SK-N-SH treated with all-trans-retinoic acid at 6 μM for 48 hours (cell line): ENCODE results near the gene LAIR1.
"Not testable (repeated sequence)": the region's sequence is repeated elsewhere in the genome, so short reads cannot be mapped to it uniquely, and the experiment has no call there.

Source experiments
- ATAC-seq: fragments of 200-7000 bp; cut with Tn5 transposase; 3 replicates; pipeline ENCODE4 v1.9.1; 2020; ENCODE audit warnings: mild to moderate bottlenecking, moderate library complexity
- CREB5 ChIP-seq: fragments of 250-450 bp; sonication (Bioruptor Pico); IDR thresholded peaks from 2 replicates; pipeline ENCODE4 v1.5.1; 2020; ENCODE audit warnings: low read depth, mild to moderate bottlenecking, moderate library complexity
- CSDC2 ChIP-seq: fragments of 250-450 bp; sonication (Bioruptor Pico); IDR thresholded peaks from 2 replicates; pipeline ENCODE4 v1.5.0; 2020; ENCODE audit warnings: mild to moderate bottlenecking, moderate library complexity
- ESRRG ChIP-seq: fragments of 250-450 bp; sonication (Bioruptor Pico); IDR thresholded peaks from 2 replicates; pipeline ENCODE4 v1.6.1; 2021; ENCODE audit warnings: mild to moderate bottlenecking
- GLIS3 ChIP-seq: fragments of 250-450 bp; sonication (Bioruptor Pico); IDR thresholded peaks from 2 replicates; pipeline ENCODE4 v1.5.0; 2020; ENCODE audit warnings: mild to moderate bottlenecking, moderate library complexity
- ISL1 ChIP-seq: fragments of 250-450 bp; sonication (Bioruptor Pico); IDR thresholded peaks from 2 replicates; pipeline ENCODE4 v2.1.2; 2022; ENCODE audit warnings: mild to moderate bottlenecking, moderate library complexity
- OSR1 ChIP-seq: fragments of 250-450 bp; sonication (Bioruptor Pico); IDR thresholded peaks from 2 replicates; pipeline ENCODE4 v1.8.0; 2022; ENCODE audit warnings: moderate library complexity, mild to moderate bottlenecking, inconsistent platforms
- PATZ1 ChIP-seq: fragments of 250-450 bp; sonication (Bioruptor Pico); IDR thresholded peaks from 2 replicates; pipeline ENCODE4 v1.8.0; 2020; ENCODE audit warnings: mild to moderate bottlenecking, moderate library complexity, borderline replicate concordance
- PPARA ChIP-seq: fragments of 250-450 bp; sonication (Bioruptor Pico); IDR thresholded peaks from 2 replicates; pipeline ENCODE4 v1.5.0; 2020; ENCODE audit warnings: mild to moderate bottlenecking, borderline replicate concordance
- SNAI2 ChIP-seq: fragments of 250-450 bp; sonication (Bioruptor Pico); IDR thresholded peaks from 2 replicates; pipeline ENCODE4 v1.5.0; 2020; ENCODE audit warnings: mild to moderate bottlenecking, moderate library complexity
- TCF4 ChIP-seq: fragments of 250-450 bp; sonication (Bioruptor Pico); IDR thresholded peaks from 2 replicates; pipeline ENCODE4 v1.8.0; 2021; ENCODE audit warnings: mild to moderate bottlenecking, moderate library complexity, borderline replicate concordance
- TOX ChIP-seq: fragments of 250-450 bp; sonication (Bioruptor Pico); IDR thresholded peaks from 2 replicates; pipeline ENCODE4 v1.8.0; 2021; ENCODE audit warnings: mild to moderate bottlenecking, moderate library complexity, borderline replicate concordance
- ZC3H10 ChIP-seq: fragments of 250-450 bp; sonication (Bioruptor Pico); IDR thresholded peaks from 2 replicates; pipeline ENCODE4 v1.5.1; 2021; ENCODE audit warnings: mild to moderate bottlenecking, moderate library complexity
- ZFP3 ChIP-seq: fragments of 250-450 bp; sonication (Bioruptor Pico); IDR thresholded peaks from 2 replicates; pipeline ENCODE4 v1.5.0; 2020; ENCODE audit warnings: mild to moderate bottlenecking, moderate library complexity
- ZFP30 ChIP-seq: fragments of 450-650 bp; formaldehyde crosslinking; IDR thresholded peaks from 2 replicates; pipeline ENCODE4 v1.5.0; 2022; ENCODE audit warnings: mild to moderate bottlenecking, moderate library complexity
- ZNF565 ChIP-seq: fragments of 450-650 bp; formaldehyde crosslinking; conservative IDR thresholded peaks from 2 replicates; pipeline ENCODE4 v1.5.0; 2020; ENCODE audit warnings: low read depth, mild to moderate bottlenecking, moderate library complexity
- ZNF70 ChIP-seq: fragments of 450-650 bp; formaldehyde crosslinking; IDR thresholded peaks from 2 replicates; pipeline ENCODE4 v1.5.0; 2020; ENCODE audit warnings: mild to moderate bottlenecking, moderate library complexity
- ZNF8 ChIP-seq: fragments of 450-650 bp; formaldehyde crosslinking; IDR thresholded peaks from 2 replicates; pipeline ENCODE4 v1.5.0; 2020; ENCODE audit warnings: mild to moderate bottlenecking, moderate library complexity
- TF ChIP-seq, protein P1 (sequence below): fragments of 250-450 bp; sonication (Bioruptor Pico); IDR thresholded peaks from 2 replicates; pipeline ENCODE4 v1.5.0; 2020; ENCODE audit warnings: mild to moderate bottlenecking, moderate library complexity
- TF ChIP-seq, protein P2 (sequence below): fragments of 250-450 bp; sonication (Bioruptor Pico); IDR thresholded peaks from 2 replicates; pipeline ENCODE4 v1.8.0; 2021; ENCODE audit warnings: low read depth, mild to moderate bottlenecking, moderate library complexity, borderline replicate concordance

LAIR1 gene

DNA sequence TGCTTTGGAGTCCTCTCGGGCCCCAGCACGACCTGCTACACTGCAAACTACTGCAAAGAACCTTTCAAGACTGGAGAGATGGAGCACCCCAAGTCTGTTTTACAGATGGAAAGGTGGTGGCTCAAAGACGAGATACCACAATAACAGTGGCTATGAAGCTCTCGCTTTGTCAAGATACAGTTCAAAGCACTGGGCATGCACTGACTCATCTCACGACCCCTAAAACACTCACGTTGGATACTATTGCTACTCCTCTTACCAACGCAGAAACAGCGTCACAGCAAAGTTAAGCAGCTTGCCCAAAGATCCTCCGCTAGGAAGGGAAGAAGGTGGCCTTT is 24.0 kb upstream of the LAIR1 start (continued):
- TF ChIP-seq PATZ1 (CRISPR knock-in tag) = no peak

DNA sequence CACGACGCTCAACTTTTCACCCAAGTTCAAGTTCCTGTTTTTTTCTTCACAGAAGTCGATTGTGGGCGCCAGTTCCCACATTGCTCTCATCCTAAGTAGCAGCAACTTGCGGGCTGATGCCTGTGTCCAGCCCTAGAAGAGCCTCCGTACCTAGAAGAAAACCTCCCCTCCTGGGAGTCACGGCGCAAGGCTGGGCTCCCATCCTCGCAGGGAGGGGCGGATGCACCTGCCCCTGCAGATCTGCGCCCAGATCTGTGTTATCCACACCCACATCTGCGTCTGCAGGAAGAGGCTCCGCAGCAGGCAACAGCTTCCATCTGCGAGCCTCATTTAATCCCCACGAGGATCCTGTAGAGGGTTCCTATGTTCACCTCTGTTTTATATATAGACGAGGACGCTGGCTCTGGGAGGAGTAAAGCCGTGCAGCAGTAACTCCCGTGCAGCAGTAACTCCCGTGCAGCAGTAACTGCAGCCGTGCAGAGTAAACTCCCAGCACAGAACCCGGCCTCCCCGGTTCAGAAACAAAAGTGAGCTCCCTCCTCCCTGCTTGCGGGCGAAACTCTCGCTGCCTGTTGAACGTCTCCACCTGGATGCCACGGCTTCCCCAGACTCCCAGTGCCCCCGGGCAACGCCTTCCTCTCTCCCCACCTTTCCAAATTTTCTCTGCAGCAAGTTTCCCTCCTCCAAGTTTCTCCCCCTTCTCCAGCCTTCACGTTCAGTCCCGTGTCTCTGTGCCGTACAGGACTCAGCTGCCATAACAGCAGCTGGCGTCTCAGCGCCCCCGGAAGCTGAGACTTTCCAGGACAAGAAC is 23.5 kb upstream of the LAIR1 start:
- TF ChIP-seq ZFP3 (CRISPR knock-in tag) (no peak), CSDC2 (CRISPR knock-in tag) (no peak)
- TF ChIP-seq, protein P1, sequence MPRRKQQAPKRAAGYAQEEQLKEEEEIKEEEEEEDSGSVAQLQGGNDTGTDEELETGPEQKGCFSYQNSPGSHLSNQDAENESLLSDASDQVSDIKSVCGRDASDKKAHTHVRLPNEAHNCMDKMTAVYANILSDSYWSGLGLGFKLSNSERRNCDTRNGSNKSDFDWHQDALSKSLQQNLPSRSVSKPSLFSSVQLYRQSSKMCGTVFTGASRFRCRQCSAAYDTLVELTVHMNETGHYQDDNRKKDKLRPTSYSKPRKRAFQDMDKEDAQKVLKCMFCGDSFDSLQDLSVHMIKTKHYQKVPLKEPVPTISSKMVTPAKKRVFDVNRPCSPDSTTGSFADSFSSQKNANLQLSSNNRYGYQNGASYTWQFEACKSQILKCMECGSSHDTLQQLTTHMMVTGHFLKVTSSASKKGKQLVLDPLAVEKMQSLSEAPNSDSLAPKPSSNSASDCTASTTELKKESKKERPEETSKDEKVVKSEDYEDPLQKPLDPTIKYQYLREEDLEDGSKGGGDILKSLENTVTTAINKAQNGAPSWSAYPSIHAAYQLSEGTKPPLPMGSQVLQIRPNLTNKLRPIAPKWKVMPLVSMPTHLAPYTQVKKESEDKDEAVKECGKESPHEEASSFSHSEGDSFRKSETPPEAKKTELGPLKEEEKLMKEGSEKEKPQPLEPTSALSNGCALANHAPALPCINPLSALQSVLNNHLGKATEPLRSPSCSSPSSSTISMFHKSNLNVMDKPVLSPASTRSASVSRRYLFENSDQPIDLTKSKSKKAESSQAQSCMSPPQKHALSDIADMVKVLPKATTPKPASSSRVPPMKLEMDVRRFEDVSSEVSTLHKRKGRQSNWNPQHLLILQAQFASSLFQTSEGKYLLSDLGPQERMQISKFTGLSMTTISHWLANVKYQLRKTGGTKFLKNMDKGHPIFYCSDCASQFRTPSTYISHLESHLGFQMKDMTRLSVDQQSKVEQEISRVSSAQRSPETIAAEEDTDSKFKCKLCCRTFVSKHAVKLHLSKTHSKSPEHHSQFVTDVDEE = no peak
- TF ChIP-seq, all 23 proteins: peak for 0
- peak; percentile 36 for ATAC-seq

DNA sequence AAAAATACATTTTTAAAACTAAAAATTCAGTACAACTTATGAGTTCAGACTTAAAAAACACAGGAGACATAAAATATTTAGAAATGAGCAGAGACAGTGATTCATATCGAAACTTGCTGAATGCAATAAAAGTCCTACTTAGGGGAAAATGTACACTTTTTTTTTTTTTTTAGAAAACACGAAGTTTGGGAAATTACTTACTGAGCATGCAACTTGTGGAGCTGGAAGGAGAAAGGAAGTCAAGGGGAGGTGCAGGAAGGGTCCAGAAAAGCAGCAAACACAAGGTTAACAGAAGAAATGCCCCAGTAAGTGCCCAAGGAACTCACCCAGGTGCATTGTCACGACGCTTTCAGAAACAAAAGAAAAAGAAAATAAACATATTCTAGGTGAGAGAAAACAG is 18.6 kb upstream of the LAIR1 start:
- TF ChIP-seq TOX (CRISPR knock-in tag) (no peak), ESRRG (CRISPR knock-in tag) (no peak), PPARA (CRISPR knock-in tag) (no peak), ZNF8 (CRISPR knock-in tag) (no peak), OSR1 (CRISPR knock-in tag) (no peak), SNAI2 (CRISPR knock-in tag) (no peak), ISL1 (no peak), CREB5 (CRISPR knock-in tag) (no peak), ZNF565 (CRISPR knock-in tag) (no peak), GLIS3 (CRISPR knock-in tag) (no peak), ZFP3 (CRISPR knock-in tag) (no peak), ZC3H10 (CRISPR knock-in tag) (no peak), TCF4 (CRISPR knock-in tag) (no peak), CSDC2 (CRISPR knock-in tag) (no peak), ZNF70 (CRISPR knock-in tag) (no peak), ZFP30 (CRISPR knock-in tag) (no peak)
- TF ChIP-seq, protein P1 = no peak
- TF ChIP-seq, protein P2, sequence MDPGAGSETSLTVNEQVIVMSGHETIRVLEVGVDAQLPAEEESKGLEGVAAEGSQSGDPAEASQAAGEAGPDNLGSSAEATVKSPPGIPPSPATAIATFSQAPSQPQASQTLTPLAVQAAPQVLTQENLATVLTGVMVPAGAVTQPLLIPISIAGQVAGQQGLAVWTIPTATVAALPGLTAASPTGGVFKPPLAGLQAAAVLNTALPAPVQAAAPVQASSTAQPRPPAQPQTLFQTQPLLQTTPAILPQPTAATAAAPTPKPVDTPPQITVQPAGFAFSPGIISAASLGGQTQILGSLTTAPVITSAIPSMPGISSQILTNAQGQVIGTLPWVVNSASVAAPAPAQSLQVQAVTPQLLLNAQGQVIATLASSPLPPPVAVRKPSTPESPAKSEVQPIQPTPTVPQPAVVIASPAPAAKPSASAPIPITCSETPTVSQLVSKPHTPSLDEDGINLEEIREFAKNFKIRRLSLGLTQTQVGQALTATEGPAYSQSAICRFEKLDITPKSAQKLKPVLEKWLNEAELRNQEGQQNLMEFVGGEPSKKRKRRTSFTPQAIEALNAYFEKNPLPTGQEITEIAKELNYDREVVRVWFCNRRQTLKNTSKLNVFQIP = no peak
- TF ChIP-seq, all 23 proteins: peak for 0
- ATAC-seq = no peak

- not testable (repeated sequence) for ATAC-seq
Observed at GRCh38 chr19:54382041-54382440, 17.3 kb upstream of the LAIR1 start.
